ENCODE data around the gene RBM12.

GRCh38 chr20:35654415-35654814 is 10.3 kb downstream of the RBM12 start:
- no peak for TF ChIP-seq CTCF (IDR thresholded peaks at IDR 0.05)
- no peak for TF ChIP-seq POLR2AphosphoS5 (IDR thresholded peaks at IDR 0.05; ENCODE audit: low read depth, low read length)
- TF ChIP-seq REST (IDR thresholded peaks at IDR 0.05; ENCODE audit: insufficient read depth in 1 of 2, low read depth in 2 of 2, low read length in 1 of 2): no peak
- TF ChIP-seq TCF7L2 (IDR thresholded peaks at IDR 0.05; ENCODE audit: low read depth, low read length): no peak
